GM12873 (cell line): ENCODE data around the gene GMDS.

Source experiments
- CTCF ChIP-seq: IDR thresholded peaks from 2 replicates; pipeline ENCODE4 v1.5.1; 2012; ENCODE audit warnings: low read depth, mild to moderate bottlenecking, moderate library complexity, low read length, control low read depth; ENCODE audit not compliant: insufficient read depth; ENCODE audit errors: missing control alignments

The GMDS gene

GRCh38 chr6:2237001-2237400 is 8.4 kb downstream of the GMDS start:
- TF ChIP-seq CTCF: no peak

- TF ChIP-seq CTCF: no peak
Measured at GRCh38 chr6:2235777-2236495, 9.5 kb downstream of the GMDS start.

GRCh38 chr6:2232445-2232844 is 13.0 kb downstream of the GMDS start:
- TF ChIP-seq CTCF: no peak

GRCh38 chr6:2231438-2231837 is 14.0 kb downstream of the GMDS start:
- TF ChIP-seq CTCF: no peak

- TF ChIP-seq CTCF: no peak
Measured at GRCh38 chr6:2230659-2231277, 14.6 kb downstream of the GMDS start.

- no peak for TF ChIP-seq CTCF
Measured at GRCh38 chr6:2229742-2230141, 15.7 kb downstream of the GMDS start.

GRCh38 chr6:2229039-2229438 is 16.4 kb downstream of the GMDS start:
- no peak for TF ChIP-seq CTCF
